ENCODE measurements around the gene SLC10A7.

DNA sequence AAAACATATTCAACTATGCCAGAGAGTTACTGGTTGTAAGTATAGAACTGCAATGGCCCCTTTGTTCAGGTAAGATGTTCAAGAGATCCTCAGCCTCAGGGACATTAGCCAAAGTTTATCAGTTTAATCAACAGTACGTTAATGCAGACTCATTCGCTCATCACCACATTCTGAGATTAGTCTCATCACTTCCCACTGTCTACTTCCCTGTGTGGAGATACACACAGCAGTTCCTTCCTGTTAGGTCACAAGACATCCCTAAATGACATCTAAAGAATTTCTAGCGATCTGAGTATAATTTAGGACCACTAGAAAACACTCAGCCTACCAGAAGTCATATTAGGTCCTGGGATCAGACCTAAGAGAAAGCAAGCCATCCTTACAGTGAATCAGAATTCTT is 10.4 kb downstream of the SLC10A7 start:
- TF ChIP-seq POLR2A (IDR thresholded peaks at IDR 0.05): no peak
- TF ChIP-seq, protein P1, sequence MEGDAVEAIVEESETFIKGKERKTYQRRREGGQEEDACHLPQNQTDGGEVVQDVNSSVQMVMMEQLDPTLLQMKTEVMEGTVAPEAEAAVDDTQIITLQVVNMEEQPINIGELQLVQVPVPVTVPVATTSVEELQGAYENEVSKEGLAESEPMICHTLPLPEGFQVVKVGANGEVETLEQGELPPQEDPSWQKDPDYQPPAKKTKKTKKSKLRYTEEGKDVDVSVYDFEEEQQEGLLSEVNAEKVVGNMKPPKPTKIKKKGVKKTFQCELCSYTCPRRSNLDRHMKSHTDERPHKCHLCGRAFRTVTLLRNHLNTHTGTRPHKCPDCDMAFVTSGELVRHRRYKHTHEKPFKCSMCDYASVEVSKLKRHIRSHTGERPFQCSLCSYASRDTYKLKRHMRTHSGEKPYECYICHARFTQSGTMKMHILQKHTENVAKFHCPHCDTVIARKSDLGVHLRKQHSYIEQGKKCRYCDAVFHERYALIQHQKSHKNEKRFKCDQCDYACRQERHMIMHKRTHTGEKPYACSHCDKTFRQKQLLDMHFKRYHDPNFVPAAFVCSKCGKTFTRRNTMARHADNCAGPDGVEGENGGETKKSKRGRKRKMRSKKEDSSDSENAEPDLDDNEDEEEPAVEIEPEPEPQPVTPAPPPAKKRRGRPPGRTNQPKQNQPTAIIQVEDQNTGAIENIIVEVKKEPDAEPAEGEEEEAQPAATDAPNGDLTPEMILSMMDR (IDR thresholded peaks at IDR 0.05): no peak
- TF ChIP-seq POLR2AphosphoS5 (IDR thresholded peaks at IDR 0.05): no peak
- TF ChIP-seq EP300 (IDR thresholded peaks at IDR 0.05): no peak
